Dermis microvascular lymphatic vessel endothelial cell (primary cell): Measurements from ENCODE around the gene PITPNM3. TPM values are rescaled to one million over a fixed set of nuclear protein-coding genes. Genes with fewer than 3 reads are reported as not detected.
A peak's percentile ranks its signal among the peaks of the same experiment; 100 is the strongest.

Source experiments
- DNase-seq, 2 donors: peaks; one replicate each; pipeline versions ENCODE4 v3.0.0 to v3.0.0-alpha.2; 2010; ENCODE audit warnings: low read depth in 2 of 2
- total RNA-seq: library from RNA; depleted of rRNA; stranded (reverse); fragments of >200 nt; gene quantifications from 2 replicates; pipeline ENCODE4 v1.2.1, GENCODE V29; 2014

Gene PITPNM3
- total RNA-seq, 1 donor from 2014 or later, result 0.26 TPM

DNA sequence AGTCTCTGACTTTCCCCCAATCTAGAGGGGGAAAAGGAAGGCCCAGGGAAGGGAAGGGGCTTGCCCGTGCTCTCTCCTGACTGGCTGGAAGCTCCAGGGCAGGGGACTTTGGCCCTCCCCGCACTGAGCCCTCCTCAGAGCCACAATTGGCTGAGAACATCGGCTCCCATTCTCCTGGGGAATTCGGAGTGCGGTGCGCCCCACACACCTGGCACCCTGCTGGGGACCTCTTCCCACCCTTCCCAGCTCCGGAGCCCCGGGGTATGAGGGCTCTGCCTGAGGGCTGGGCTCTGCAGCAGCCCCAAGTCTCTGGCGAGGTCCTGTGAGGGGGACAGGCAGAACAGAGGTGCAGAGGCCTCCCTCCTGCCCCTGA is 76.1 kb downstream of the PITPNM3 start:
- no peak for DNase-seq

DNA sequence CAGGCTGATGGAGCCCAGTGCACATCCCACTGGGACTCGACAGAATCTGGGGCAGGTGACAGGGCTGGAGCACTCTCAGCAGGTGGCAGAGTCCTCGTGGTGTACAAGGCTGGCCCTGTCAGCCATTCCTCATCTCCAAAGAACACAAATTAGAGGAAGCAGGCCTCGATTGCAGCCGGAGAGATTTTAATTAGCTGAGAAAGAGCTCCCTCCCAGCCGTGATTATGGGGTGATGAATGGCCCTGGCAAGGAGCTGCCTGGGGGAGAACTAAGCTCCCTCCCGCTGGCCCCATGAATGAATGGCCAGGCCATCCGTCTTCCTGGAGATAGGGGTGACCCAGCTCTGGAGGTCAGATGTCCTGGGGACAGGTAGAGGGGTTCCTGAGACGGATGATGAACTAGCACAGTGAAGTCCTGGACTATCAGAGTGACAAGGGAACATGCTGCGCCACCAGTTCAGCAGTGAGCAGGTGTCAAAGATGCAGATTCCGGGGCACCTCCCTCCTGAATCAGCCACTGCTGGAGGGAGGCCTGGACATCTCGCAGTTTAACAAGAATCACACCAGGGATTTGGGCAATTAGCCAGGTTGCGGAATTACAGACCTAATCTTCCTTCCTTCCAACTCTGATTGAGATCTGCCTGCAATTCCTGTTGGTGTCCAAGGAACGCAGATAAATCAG is 76.6 kb downstream of the PITPNM3 start:
- no peak for DNase-seq

DNA sequence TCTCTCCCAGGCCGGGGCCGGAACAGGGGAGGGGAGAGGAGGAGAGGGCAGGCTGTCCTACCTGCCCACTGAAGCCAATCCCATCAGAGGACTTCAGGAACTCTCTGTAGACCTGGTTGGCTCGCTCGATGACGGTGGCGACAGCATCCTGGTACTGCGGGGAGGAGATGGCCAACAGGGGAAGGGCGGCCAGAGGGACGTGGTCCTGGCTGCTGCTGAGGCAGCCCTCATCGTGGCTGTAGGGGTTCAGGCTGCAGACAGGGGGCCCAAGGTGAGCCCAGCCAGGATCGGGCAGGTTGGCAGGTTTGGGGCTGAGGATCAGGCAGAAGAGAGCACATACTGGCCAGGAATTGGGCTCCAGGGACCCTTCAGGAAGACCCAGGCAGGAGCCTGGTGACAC is 77.9 kb downstream of the PITPNM3 start:
- DNase-seq, result no peak

DNA sequence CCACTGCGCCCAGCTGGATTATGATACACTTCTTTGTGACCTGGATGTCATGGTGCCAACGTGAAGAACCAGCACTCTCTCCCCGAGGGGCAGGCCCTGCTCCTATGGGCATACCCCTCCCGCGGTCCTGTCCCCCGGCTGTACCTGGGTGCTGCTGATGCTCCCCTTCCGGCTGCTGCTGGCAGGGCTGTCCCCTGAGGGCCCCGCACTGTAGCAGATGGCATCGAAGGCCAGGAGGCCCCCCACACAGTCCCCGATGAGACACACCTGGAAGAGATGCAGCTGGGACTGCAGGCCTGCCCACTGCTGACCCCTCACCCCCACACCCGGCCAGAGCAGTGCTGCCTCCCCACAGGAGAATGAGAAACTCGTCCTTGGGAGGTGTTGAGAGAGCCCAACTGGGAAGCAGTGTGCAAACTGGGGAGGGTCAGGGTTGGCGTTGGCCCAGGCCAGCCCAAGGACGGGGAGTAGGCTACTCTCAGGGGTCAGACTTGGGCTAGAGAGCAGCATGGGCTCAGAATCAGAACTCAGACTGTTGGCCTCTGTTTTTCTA is 78.4 kb downstream of the PITPNM3 start:
- DNase-seq, result no peak

DNA sequence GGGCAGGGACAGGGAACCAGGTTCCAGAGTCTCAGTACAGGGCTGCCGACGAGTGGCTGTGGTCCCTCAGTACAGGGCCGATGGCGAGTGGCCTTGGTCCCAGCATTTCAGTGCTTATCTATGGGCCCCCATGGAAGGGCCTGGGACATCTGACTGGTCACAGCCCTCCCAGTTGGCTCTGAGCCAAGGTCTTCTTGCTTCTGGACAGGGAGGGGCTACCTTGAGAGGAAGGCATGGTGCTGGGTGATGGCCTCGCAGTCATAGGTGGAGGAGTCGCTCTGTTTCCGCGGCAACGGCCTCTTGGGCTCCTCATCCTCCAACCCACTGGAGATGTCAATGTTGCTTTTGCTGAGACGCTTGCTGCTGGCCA is 79.6 kb downstream of the PITPNM3 start:
- no peak for DNase-seq

DNA sequence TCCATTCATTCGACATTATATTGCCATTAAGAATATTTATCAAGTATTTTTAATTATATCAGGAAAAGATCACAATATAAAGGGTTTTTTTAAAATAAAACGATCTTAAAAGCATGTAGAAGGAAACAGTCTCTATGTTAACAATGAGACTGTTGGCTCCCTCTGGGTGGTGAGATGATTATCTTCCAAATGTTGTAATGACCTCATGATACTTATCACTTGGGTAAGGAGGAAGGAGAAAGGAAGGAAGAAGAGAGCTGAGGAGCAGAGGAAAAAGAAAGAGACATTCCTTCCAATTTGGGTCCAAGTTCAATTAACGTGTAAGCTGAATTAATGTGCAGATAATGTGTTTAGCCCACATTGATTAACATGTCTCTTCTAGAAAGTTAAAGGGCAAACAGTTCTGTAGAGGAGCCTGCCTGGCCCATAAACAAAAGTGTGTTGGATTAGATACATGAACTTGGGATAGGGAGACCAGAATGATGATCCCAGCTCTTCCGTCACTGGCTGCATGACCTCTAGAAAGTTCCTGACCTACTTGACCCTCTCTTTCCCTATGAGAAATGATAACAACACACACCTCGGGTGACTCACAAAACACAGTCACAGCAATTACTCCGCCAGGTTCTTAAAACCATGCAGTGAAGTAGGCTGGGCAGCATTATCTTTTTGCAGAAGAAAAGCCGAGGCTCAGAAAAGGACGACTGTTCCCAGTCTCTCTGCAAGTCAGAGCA is 80.1 kb downstream of the PITPNM3 start:
- peak; percentile 29 to 39 for DNase-seq

DNA sequence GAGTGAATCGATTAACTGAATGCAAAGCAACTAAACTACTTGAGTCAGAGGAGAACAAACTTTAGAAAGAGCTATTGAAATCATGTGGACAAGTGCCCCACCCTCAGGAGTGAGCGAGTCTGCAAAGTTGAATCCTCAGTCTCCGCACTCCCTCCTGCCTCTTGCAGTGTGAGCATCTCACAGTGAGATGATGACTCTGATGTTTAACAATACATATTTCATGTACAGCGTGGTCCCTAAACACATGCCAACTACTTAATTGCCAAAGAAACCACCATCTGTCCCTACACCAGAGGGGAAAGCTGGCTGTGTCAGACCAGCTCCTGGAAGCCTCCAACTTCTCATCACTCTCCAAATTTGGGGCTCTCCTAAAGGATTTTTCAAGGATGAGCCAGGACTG is 80.9 kb downstream of the PITPNM3 start:
- DNase-seq, result no peak

DNA sequence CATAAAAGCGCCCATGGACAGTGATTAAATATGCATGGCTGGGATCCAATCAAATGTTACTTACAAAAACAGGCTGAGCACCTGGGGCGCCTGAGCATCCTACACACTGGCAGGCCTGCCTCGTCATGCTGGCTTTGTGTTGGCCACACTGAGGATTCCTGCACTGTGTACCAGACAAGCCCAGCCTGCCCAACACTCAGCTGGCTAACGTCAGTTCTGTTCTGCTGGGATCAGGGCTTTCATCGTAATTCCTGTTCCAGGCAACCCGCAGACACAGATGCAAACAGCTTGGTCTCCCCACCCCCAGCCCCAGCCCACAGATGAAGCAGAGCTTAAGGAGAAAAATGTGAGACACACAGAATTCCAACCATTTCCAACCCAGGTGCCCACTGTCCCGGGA is 81.4 kb downstream of the PITPNM3 start:
- DNase-seq, result no peak

DNA sequence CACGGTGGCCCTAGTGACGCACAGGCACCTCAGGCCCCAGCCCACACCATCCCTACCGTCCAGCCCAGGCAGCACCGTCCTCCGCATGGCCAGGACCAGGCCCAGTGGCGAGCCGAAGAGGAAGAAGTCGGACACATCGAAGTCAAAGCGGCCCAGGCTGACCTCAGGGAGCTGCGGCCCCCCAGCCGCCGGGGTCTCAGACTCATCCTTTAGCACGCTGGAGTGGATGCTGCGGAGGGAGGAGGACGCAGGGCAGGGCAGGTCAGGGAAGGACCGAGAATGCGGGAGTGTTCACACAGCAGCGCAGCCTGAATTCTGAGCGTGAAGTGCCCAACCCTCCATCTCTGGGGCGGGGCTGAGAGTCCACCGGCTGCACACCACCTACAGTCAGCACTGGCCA is 82.0 kb downstream of the PITPNM3 start:
- no peak for DNase-seq

DNA sequence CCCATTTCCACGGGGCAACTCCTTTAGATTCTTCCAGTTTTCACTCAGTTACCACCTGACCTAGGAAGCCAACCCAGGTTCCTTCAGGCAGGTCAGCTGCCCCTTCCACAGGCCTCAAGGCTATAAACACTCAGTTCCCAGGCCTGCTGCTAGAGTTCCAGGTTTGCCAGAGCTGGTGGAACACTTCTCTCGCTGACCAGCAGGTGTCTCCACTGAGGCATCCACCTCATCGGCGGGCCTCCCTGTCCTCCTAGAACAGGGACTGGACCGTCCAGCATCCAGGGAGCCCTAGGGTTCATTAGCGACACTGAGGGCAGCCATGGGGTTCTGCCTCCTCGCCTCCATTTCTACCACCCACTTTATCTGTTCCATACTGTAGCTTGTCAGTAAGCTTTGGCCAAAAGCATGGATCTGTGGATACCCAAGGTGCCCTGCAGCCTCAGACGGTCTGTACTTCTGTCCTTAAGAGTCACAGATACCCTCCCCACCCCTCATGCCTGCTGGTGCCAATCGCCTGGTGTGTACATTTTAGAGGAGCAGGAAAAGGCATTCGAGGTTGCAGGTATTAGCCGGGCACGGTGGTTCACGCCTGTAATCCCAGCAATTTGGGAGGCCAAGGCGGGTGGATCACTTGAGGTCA is 83.1 kb downstream of the PITPNM3 start:
- DNase-seq, result peak; percentile 56 to 65

DNA sequence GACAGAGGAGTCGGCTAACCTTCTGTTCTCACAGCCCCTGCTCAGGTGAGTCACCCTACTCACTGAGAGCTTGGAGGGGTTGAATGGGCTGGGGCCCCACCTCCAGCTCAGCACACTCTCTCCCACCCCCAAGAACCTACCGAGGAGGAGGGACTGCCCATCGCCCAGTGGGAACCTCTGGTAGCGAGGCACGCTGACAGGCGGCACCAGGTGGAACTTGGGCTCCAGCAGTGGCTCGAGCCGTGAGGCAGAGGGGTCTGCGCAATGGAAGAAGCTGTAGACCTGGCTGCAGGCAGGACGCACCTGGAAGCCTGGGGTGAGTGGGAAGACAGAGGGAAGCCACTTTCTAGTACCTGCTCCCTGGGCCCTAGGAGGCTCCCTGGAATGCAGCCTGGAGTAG is 83.8 kb downstream of the PITPNM3 start:
- no peak for DNase-seq

DNA sequence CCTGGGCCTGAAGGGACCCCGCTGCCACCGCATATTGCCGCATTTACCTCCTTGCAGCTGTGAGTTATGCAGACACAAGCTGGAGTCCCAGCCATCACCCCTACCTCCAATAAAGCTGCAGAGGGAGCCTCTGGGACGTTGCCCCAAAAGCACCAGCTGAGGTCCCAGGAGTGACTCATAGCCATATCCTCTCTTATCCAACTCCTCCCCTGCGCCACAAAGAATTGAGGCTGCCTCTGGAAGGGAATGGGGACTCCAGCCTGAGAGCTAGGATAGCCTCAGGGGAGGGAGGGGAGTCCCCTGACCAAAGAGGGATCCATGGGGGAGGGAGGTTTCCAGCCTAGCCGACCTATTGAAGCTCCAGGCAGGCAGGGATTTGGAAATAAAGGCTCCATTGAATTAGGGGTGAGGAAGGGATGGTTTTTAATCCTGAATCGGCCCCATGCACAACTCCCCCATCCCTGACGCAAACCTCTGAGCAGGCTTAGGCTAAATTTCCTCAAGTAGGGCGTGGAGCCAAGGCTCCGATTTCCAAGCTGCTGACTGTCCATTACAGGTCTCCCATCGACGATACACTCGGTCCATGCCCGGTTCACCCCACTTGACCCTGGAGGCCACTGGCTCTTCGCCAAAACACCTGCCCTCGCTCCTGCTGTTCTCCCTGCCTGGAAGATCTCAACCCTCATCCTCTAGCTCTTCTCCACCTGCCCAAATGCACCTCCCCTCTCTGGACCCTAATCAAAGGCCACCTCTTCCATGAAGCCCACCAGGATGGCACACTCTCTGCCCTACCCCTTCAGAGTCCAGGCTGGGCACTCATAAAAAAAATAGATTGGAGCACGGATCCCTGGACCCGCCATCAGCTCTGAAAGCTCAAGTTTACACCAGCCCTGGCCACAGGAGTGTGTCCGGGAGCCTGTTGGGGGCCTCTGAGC is 84.6 kb downstream of the PITPNM3 start:
- peak in 1 of 2 donors; percentile 35 for DNase-seq

DNA sequence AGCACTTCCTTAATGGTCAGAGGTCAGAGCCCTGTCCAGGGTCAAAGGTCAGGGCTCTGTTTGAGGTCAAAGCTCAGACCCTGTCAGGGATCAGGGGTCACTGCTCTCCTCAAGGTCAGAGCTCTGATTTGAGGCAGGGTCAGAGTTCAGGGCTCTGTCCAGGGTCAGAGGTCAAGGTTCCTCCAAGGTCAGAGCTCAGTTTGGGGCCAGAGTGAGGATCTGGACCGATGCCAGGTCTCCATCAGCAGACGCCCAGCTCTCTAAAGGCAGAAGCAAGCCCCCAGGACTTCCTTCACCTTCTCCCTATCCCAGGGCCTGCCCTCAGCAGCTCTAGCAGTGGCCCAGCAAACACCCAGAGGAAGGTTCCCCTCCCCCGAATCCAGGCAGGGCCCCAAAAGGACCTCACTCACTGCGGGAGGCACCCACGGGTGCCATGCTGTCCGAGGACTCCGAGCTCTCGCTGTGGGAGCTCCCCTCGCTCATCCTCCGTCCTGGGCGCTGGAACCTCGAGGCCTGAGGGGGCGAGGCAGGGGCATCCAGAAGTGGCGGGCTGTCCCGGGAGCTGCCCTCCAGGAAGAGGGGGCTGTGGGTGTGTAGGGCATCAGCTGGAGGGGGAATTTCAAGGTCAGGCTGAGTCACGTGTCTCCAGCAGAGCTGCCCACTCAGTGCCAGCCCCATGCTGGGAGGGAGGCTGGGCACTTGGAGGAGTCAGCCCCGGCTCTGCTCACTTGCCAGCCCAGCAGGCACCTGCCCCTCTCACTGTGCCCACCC is 85.4 kb downstream of the PITPNM3 start:
- no peak for DNase-seq

DNA sequence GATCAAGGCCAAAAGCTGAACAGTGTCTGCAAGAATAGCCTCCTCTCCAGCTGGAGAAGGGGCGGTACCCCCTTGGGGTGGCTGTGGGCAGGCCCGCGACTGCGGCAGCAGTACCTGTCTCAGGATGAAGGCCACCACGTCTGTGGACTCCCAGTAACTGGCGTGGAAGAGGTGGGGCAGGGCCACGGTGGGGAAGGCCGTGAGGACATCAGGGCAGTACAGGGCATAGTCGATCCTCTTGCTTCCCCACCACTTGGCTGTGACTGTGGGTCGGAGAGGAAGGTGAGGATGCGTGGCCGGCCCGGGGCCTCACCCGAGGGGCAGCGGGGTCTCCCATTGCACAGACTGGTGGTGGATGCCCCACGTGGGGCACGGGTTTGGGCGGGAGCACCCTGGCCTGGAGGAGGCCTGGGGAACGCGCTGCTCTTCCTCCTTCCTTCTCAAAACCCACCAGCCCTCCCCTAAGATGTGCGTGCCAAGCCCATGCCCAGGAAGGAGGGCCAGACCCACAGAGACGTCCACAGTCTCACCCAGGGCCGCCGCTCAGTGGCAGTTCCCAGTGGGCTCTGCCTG is 86.1 kb downstream of the PITPNM3 start:
- DNase-seq, result no peak

DNA sequence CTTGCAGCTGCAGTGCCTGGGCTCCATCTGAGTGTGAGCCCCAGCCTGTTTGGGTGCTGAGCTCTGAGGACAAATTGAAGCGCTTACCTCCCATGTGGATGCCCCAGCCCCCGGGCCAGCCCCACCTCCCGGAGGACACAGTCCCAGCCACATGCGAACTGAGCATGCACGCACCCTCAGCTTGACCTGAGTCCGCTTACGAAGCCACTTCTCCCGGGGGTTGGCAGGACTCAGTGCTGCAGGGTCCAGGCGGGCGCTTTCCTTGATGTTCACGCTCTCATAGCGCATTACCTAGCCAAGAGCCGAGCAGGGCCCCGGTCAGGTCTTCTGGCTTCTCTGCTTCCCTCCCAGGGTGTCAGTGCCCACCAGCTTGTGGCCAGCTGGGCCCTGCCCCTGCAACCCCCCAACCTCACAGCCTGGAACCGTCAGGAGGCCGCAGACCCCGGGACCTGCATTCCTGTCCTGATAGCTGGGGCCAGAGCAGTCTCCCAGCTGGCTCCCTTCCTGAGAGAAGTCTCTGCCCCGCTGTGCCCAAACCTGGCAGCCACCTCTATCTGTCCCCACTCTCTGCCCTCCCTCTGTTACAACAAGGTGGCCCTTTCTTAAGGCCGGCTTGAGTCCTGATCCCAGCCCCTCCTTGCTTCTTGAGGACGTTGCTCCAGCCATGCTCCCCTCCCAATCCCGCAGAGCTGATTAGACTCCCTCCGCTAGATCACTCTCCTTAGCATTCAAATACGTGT is 88.1 kb downstream of the PITPNM3 start:
- DNase-seq, result no peak

DNA sequence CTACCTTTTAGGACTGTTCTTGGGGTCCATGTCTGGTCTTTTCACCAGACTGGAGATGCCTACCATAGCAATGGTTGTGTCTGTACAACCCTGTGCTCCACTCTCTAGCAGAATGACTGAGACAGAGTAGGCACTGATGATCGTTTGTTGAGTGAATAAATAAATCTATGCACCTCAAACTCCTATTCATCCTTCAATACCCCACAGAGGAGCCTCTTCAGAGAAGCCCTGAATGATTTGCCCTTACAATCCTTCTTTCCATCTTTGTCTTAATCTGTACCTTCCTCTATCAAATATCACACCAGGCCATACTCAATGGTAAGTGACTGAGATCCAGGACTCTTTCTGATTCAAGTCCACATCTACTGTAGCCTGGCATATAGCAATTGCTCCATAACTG is 88.8 kb downstream of the PITPNM3 start:
- no peak for DNase-seq

DNA sequence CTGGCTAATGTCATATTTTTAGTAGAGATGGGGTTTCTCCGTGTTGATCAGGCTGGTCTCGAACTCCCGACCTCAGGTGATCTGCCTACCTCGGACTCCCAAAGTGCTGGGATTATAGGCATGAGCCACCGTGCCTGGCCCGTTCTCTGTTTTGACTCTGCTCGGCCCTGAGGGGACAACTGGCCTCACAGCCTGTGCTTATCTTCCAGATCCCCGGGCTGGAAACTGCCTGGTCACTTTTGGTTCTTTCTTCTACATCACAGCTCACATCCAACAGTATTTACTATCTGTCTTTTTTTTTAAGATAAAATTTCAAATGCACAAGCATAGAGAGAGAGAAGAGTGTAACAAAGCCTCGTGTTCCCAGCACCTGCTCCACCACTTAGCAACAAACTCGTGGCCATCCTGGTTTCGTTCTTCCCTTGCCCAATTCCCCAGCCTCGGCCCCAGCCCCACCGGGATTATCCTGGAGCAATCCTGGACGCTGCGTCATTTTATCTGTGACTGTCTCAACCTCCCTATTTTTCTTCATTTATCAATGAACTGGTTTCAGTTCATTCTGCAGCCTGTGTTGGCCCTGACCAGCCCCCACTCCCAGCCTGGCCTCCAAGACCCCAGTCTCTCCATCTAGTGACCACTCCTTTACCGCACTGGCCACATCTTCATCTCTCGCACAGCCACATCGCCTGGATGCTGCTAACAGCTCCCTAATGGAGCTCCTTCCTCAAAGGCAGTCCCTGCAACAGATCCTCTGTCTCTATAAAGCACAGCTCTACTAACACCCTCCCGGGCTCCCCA is 91.0 kb downstream of the PITPNM3 start:
- no peak for DNase-seq

DNA sequence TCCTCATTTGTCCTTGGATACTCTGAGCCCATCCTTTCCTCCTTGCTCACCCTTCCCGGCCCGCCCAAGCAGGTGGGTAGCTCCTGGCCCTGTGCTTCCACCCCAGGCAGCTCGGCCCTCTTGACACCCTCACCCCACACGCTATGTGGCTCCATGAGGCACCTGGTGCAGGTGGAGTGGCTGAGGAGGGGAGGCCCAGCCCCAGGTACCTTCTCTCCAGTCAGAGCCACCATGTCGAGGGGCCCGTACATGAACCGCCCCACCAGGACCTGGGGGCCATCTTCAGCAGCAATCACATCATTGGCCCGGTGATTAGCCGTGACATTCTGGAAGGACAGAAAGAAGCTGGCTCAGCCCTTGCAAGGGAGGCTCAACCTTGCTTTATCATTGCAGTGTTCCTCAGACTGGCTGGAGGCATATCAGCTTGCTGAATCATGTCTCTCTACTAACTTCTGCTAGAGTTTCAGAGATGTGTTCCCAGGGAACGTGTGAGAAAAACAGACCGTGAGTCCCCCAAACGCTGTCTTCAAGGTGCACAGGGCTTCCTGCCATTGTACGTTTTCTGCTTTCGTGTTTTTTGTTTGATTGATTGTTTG is 91.8 kb downstream of the PITPNM3 start:
- DNase-seq, result no peak
